HG02884 (cell line): Measurements from ENCODE around the gene CALML4.
"Not testable (repeated sequence)": the region's sequence is repeated elsewhere in the genome, so short reads cannot be mapped to it uniquely, and the experiment has no call there.

ENCODE experiments used
- ATAC-seq: cut with Tn5 transposase; IDR thresholded peaks from one replicate; pipeline ENCODE4 v1.9.1; 2021; ENCODE audit warnings: mild to moderate bottlenecking, moderate library complexity; ENCODE audit not compliant: unreplicated experiment

CALML4 gene

GRCh38 chr15:68208636-68209240 lies 3.6 kb upstream of the CALML4 start:
- ATAC-seq, result no peak

- no peak for ATAC-seq
These were observed 3.0 kb upstream of the CALML4 start for GRCh38 chr15:68208136-68208535.

- no peak for ATAC-seq
These were observed 2.2 kb upstream of the CALML4 start for GRCh38 chr15:68207176-68207935.

DNA sequence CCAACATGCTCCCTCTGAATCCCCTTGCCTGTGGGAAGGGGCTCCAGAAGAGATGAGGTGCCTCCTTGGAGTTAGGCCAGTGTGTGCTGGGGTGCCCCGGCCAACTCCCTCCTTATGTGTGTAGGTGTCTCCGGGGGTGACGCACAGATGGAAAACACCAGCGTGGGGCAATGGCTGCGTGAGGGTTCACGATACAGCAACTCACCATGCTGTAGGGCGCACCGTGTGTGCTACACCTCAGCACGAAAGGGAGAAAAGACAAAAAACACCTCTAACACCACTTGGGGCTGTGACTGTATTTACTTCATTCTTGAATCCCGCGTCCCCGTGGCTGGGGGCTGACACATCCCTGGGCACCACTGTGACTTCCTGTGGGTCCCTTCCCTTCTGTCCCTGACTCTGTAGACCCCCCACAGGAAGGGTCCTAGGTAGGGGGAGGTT lies 1.6 kb upstream of the CALML4 start:
- no peak for ATAC-seq

- ATAC-seq, result no peak
These were observed 915 bp upstream of the CALML4 start for GRCh38 chr15:68205954-68206539.

DNA sequence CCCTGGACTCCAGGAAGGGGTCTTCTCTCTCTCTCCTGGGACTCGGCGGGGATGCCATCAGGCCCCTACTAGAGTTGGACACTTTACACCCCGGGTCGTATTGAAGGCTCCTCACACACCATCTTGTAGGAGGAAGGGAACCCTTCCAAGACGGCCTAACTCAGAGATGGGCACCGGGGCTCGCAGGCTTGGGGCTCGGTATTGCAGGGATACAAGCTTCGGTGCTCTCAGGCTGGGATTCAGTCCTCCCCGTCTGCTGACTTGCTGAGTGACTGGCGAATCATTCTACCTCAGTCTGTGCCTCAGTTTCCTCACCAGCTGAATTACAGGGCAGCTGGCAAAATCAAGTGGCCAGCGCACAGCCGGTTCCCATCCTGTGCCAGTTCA lies 419 bp upstream of the CALML4 start:
- no peak for ATAC-seq

DNA sequence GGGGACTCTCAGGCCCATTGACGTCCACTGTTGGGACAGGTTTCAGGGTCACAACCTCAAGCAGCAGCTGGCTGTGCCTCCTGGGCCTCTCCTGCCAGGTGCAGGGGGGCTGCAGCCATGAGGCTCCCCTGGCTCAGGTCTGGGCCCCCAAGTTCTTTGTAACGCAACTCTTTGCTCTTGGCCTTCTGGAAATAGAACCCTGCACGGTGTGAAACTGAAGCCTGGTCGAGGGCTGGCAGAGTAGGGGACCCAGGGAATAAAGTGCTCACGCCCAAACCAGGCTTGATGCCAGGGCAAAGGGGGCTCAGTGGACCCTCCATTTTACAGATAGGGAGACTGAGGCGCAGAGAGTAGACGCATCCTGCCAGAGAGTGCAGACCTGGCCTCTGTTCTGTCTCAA lies 771 bp downstream of the CALML4 start:
- no peak for ATAC-seq

- ATAC-seq, result no peak
These were observed 1.2 kb downstream of the CALML4 start for GRCh38 chr15:68203956-68204355.

DNA sequence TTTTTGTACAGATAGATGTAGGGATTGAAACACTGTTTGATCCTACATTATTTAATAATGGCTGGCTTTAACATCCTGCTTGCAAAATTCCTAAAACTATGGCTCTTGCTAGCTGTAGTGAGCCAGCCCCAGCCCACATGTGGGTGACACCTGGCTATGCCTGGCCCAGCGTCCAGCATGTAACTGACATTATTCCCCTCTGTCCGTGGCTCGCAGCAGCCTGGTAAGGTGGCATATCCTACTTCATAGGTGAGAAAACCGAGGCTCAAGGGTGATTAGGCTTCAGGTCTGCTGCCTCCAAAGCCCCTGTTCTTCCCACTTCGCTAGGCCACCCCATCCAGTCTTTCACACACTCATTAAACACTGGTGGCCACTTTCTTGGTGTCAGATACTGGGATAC lies 1.6 kb downstream of the CALML4 start:
- no peak for ATAC-seq

- not testable (repeated sequence) for ATAC-seq
These were observed 2.1 kb downstream of the CALML4 start for GRCh38 chr15:68202994-68203393.

GRCh38 chr15:68201879-68202261 lies 3.3 kb downstream of the CALML4 start:
- no peak for ATAC-seq

GRCh38 chr15:68201153-68201878 lies 3.8 kb downstream of the CALML4 start:
- ATAC-seq, result no peak

GRCh38 chr15:68200016-68200861 lies 4.9 kb downstream of the CALML4 start:
- no peak for ATAC-seq

- ATAC-seq, result no peak
These were observed 5.8 kb downstream of the CALML4 start for GRCh38 chr15:68199340-68199739.

DNA sequence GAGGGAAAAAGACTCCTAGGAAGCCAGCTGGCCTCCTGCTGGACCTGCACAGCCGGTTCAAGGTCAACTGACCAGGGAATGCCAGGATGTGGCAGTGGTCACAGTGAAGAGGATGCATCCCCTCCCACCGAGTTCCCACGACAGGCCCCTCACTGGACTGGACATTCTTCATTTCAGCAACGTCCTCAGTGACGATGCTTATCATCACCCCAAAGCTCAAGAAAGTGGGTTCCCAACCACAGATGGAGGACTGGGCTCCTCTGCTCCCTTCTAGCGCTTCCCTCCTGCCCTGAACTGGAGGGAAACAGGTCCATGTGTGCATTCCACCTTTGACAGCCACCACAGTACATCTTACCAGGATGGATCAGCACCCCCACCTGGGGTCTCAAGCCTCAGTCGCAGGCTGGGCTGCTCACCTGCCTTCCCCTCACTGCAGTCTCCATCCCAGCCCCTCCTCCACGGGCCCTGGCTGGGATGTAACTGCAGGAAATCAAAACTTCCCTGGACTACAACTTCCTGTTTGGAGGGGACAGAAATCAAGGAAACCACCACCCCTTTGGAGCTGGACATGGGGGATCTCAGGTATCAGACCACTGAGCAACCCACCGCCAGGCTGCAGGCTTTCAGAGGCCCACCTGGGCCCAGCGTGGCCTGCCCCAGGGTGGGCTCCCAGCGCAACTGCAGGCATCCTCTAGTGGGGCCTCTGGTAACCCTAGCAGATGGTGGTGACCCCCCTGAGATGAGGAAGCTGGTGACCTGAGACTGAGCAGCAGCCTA lies 7.3 kb downstream of the CALML4 start:
- no peak for ATAC-seq

DNA sequence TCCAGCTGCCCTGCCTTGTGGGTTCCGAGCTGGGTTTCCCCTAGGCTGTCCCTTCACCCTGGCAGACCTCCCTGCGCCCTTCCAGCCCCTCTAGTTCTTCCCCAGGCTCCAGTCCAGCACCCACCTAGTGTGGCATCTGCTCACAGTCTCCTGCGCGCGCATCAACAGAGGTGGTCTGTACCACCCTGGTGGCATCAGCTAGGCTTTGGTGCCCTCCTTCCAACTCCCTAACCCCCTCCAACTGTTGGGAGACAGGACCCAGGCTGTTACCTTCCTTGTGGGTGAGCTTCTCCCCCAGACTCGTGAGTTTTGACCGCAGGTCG lies 8.0 kb downstream of the CALML4 start:
- ATAC-seq, result no peak

GRCh38 chr15:68196445-68197169 lies 8.5 kb downstream of the CALML4 start:
- no peak for ATAC-seq

GRCh38 chr15:68195336-68196112 lies 9.6 kb downstream of the CALML4 start:
- ATAC-seq, result no peak
